ENCODE measurements around the gene PCDH7. TPM values are rescaled to one million over a fixed set of nuclear protein-coding genes. Genes with fewer than 3 reads are reported as not detected.

PCDH7 gene
- not detected for total RNA-seq
- polyA plus RNA-seq, result not detected

GRCh38 chr4:30720021-30720660, at the start of gene PCDH7:
Gene PCDH7 (plus strand): TSS chr4:30720369. CDS start chr4:30721423, 1,054 bp downstream.
- H3K27ac Mint-ChIP-seq, result peak within 1 kb of the TSS in 1 of 7 donors; percentile 53
- peaks cover 33 to 37% of the 10 kb centered on the region in 2 donors for H3K27me3 Mint-ChIP-seq
- ChIA-PET CTCF (ENCODE audit: partially characterized antibody) (no interaction called here), POLR2A (ENCODE audit: partially characterized antibody) (no interaction called here)
- no peak for DNase-seq
- Histone ChIP-seq H3K4me3 (ENCODE audit: low read length in 2 of 2) (no peak within 1 kb of the TSS), H3K36me3 (ENCODE audit: insufficient read depth, low read length) (no peaks in the 10 kb centered on the region), H3K27ac (ENCODE audit: low read depth, low read length) (no peak within 1 kb of the TSS), H3K9me3 (ENCODE audit: control insufficient read depth in 1 of 2, low read length in 2 of 2) (no peaks in the 10 kb centered on the region), H3K27me3 (ENCODE audit: insufficient read depth, low read length) (peaks cover 3% of the 10 kb centered on the region), H3K4me1 (ENCODE audit: insufficient read depth, low read length) (no peaks in the 10 kb centered on the region)
- peaks cover 0 to 4% of the 10 kb centered on the region in 2 donors for H3K36me3 Mint-ChIP-seq
- peaks cover 0 to 18% (median 6%) of the 10 kb centered on the region in 8 donors for H3K9me3 Mint-ChIP-seq
- H3K4me1 Mint-ChIP-seq, result peaks cover 4 to 44% (median 31%) of the 10 kb centered on the region in 4 donors
- intact Hi-C loops (cut with micrococcal nuclease), result no loop called here
- H3K4me3 Mint-ChIP-seq, result peak within 1 kb of the TSS; percentile 31 to 81 (median 62)

GRCh38 chr4:30671926-30672448, 48.2 kb upstream of the PCDH7 start:
- intact Hi-C loops (cut with micrococcal nuclease), result no loop called here
- CTCF ChIA-PET (ENCODE audit: partially characterized antibody), result no interaction called here

GRCh38 chr4:30696191-30696590, 24.0 kb upstream of the PCDH7 start:
- Histone ChIP-seq H3K4me3 (ENCODE audit: low read length in 2 of 2) (no peak overlapping the region), H3K9me3 (ENCODE audit: control insufficient read depth in 1 of 2, low read length in 2 of 2) (no peaks in the 10 kb centered on the region), H3K27me3 (ENCODE audit: insufficient read depth, low read length) (no peaks in the 10 kb centered on the region), H3K4me1 (ENCODE audit: insufficient read depth, low read length) (no peaks in the 10 kb centered on the region), H3K36me3 (ENCODE audit: insufficient read depth, low read length) (no peaks in the 10 kb centered on the region), H3K27ac (ENCODE audit: low read depth, low read length) (no peak overlapping the region)
- Mint-ChIP-seq H3K4me1 (no peaks in the 10 kb centered on the region), H3K4me3 (no peak overlapping the region), H3K9me3 (peaks cover 0 to 11% (median 1%) of the 10 kb centered on the region in 8 donors), H3K27ac (no peak overlapping the region), H3K27me3 (no peaks in the 10 kb centered on the region), H3K36me3 (no peaks in the 10 kb centered on the region)
- CTCF ChIA-PET (ENCODE audit: partially characterized antibody), result no interaction called here
- DNase-seq, result no peak
- intact Hi-C loops (cut with micrococcal nuclease), result no loop called here
- POLR2A ChIA-PET (ENCODE audit: partially characterized antibody), result no interaction called here

More at GRCh38 chr4:30671926-30672448, 48.2 kb upstream of the PCDH7 start:
- H3K4me1 Mint-ChIP-seq, result no peaks in the 10 kb centered on the region
- peaks cover 0 to 12% (median 2%) of the 10 kb centered on the region in 8 donors for H3K9me3 Mint-ChIP-seq
- POLR2A ChIA-PET (ENCODE audit: partially characterized antibody), result no interaction called here
- H3K36me3 Mint-ChIP-seq, result no peaks in the 10 kb centered on the region
- no peaks in the 10 kb centered on the region for H3K4me1 ChIP-seq (ENCODE audit: insufficient read depth, low read length)
- H3K27me3 Mint-ChIP-seq, result no peaks in the 10 kb centered on the region
- H3K27me3 ChIP-seq (ENCODE audit: insufficient read depth, low read length), result no peaks in the 10 kb centered on the region
- DNase-seq, result no peak
- H3K27ac Mint-ChIP-seq, result no peak overlapping the region
- no peaks in the 10 kb centered on the region for H3K9me3 ChIP-seq (ENCODE audit: control insufficient read depth in 1 of 2, low read length in 2 of 2)
- H3K27ac ChIP-seq (ENCODE audit: low read depth, low read length), result no peak overlapping the region
- H3K4me3 ChIP-seq (ENCODE audit: low read length in 2 of 2), result no peak overlapping the region
- no peak overlapping the region for H3K4me3 Mint-ChIP-seq
- H3K36me3 ChIP-seq (ENCODE audit: insufficient read depth, low read length), result no peaks in the 10 kb centered on the region

- CTCF ChIA-PET (ENCODE audit: partially characterized antibody), result no interaction called here
- POLR2A ChIA-PET (ENCODE audit: partially characterized antibody), result no interaction called here
Measured at GRCh38 chr4:30714408-30715031, 5.6 kb upstream of the PCDH7 start.

GRCh38 chr4:30716158-30716557, 4.0 kb upstream of the PCDH7 start:
- H3K36me3 ChIP-seq (ENCODE audit: insufficient read depth, low read length), result no peaks in the 10 kb centered on the region
- H3K27ac ChIP-seq (ENCODE audit: low read depth, low read length), result no peak overlapping the region
- H3K9me3 Mint-ChIP-seq, result peaks cover 0 to 24% (median 7%) of the 10 kb centered on the region in 8 donors
- peak overlapping the region in 7 of 8 donors; percentile 40 to 80 (median 61) for H3K4me3 Mint-ChIP-seq
- H3K27ac Mint-ChIP-seq, result no peak overlapping the region
- intact Hi-C loops (cut with micrococcal nuclease), result no loop called here
- no peaks in the 10 kb centered on the region for H3K4me1 ChIP-seq (ENCODE audit: insufficient read depth, low read length)
- DNase-seq, result no peak
- no peak overlapping the region for H3K4me3 ChIP-seq (ENCODE audit: low read length in 2 of 2)
- H3K36me3 Mint-ChIP-seq, result no peaks in the 10 kb centered on the region
- H3K27me3 Mint-ChIP-seq, result peaks cover 23 to 28% of the 10 kb centered on the region in 2 donors
- ChIA-PET CTCF (ENCODE audit: partially characterized antibody) (no interaction called here), POLR2A (ENCODE audit: partially characterized antibody) (no interaction called here)
- H3K27me3 ChIP-seq (ENCODE audit: insufficient read depth, low read length), result peaks cover 3% of the 10 kb centered on the region
- H3K9me3 ChIP-seq (ENCODE audit: control insufficient read depth in 1 of 2, low read length in 2 of 2), result peaks cover 0 to under 1% of the 10 kb centered on the region in 2 donors
- peaks cover 4 to 40% (median 30%) of the 10 kb centered on the region in 4 donors for H3K4me1 Mint-ChIP-seq

More at GRCh38 chr4:30714408-30715031, 5.6 kb upstream of the PCDH7 start:
- Mint-ChIP-seq H3K4me3 (no peak overlapping the region), H3K27ac (no peak overlapping the region), H3K4me1 (peaks cover 4 to 29% (median 23%) of the 10 kb centered on the region in 4 donors), H3K36me3 (no peaks in the 10 kb centered on the region), H3K27me3 (peaks cover 18 to 19% of the 10 kb centered on the region in 2 donors), H3K9me3 (peaks cover 0 to 35% (median 20%) of the 10 kb centered on the region in 8 donors)
- peaks cover 0 to 5% of the 10 kb centered on the region in 2 donors for H3K9me3 ChIP-seq (ENCODE audit: control insufficient read depth in 1 of 2, low read length in 2 of 2)
- H3K27ac ChIP-seq (ENCODE audit: low read depth, low read length), result no peak overlapping the region
- DNase-seq, result no peak
- no peaks in the 10 kb centered on the region for H3K4me1 ChIP-seq (ENCODE audit: insufficient read depth, low read length)
- peaks cover 3% of the 10 kb centered on the region for H3K27me3 ChIP-seq (ENCODE audit: insufficient read depth, low read length)
- intact Hi-C loops (cut with micrococcal nuclease), result no loop called here
- no peaks in the 10 kb centered on the region for H3K36me3 ChIP-seq (ENCODE audit: insufficient read depth, low read length)
- H3K4me3 ChIP-seq (ENCODE audit: low read length in 2 of 2), result no peak overlapping the region

- H3K27me3 ChIP-seq (ENCODE audit: insufficient read depth, low read length), result peaks cover 3% of the 10 kb centered on the region
- no peaks in the 10 kb centered on the region for H3K9me3 ChIP-seq (ENCODE audit: control insufficient read depth in 1 of 2, low read length in 2 of 2)
- Mint-ChIP-seq H3K9me3 (peaks cover 0 to 20% (median 5%) of the 10 kb centered on the region in 8 donors), H3K36me3 (no peaks in the 10 kb centered on the region), H3K27ac (no peak overlapping the region), H3K27me3 (peaks cover 26 to 28% of the 10 kb centered on the region in 2 donors), H3K4me3 (peak overlapping the region; percentile 9 to 80 (median 66)), H3K4me1 (peaks cover 4 to 40% (median 31%) of the 10 kb centered on the region in 4 donors)
- CTCF ChIA-PET (ENCODE audit: partially characterized antibody), result no interaction called here
- no peak overlapping the region for H3K4me3 ChIP-seq (ENCODE audit: low read length in 2 of 2)
- intact Hi-C loops (cut with micrococcal nuclease), result no loop called here
- POLR2A ChIA-PET (ENCODE audit: partially characterized antibody), result no interaction called here
- no peaks in the 10 kb centered on the region for H3K4me1 ChIP-seq (ENCODE audit: insufficient read depth, low read length)
- DNase-seq, result no peak
- H3K36me3 ChIP-seq (ENCODE audit: insufficient read depth, low read length), result no peaks in the 10 kb centered on the region
- H3K27ac ChIP-seq (ENCODE audit: low read depth, low read length), result no peak overlapping the region
Measured at GRCh38 chr4:30716681-30717207, 3.4 kb upstream of the PCDH7 start.

Measured in CD4-positive, alpha-beta memory T cell (primary cell).